Activated naive CD8-positive, alpha-beta T cell treated with anti-CD3 and anti-CD28 coated beads, Interleukin-2, amount 50 U/mL, for 24 hours (primary cell): ENCODE measurements around the gene LIMCH1.
"Not testable (repeated sequence)": the region's sequence is repeated elsewhere in the genome, so short reads cannot be mapped to it uniquely, and the experiment has no call there.

Experiments used
- ATAC-seq: fragments of 150-1000 bp; cut with Tn5 transposase; one replicate; pipeline ENCODE4 v1.10.0; 2021
- DNase-seq: peaks from one replicate; pipeline ENCODE4 v3.0.0; 2021
- H3K27ac Mint-ChIP-seq: one replicate; pipeline ENCODE4 v1.8.0; 2021; ENCODE audit warnings: mild to moderate bottlenecking, mixed read lengths
- H3K27me3 Mint-ChIP-seq: one replicate; pipeline ENCODE4 v1.8.0; 2021; ENCODE audit warnings: mixed read lengths
- H3K36me3 Mint-ChIP-seq: one replicate; pipeline ENCODE4 v1.8.0; 2021; ENCODE audit warnings: low read depth, mixed read lengths
- H3K4me1 Mint-ChIP-seq: one replicate; pipeline ENCODE4 v1.8.0; 2021; ENCODE audit warnings: mixed read lengths
- H3K4me3 Mint-ChIP-seq: one replicate; pipeline ENCODE4 v1.8.0; 2021; ENCODE audit warnings: mild to moderate bottlenecking, moderate library complexity, mixed read lengths
- H3K9me3 Mint-ChIP-seq: one replicate; pipeline ENCODE4 v1.8.0; 2021; ENCODE audit warnings: mixed read lengths

LIMCH1 gene

GRCh38 chr4:41644288-41644914 is 106.4 kb downstream of the LIMCH1 start:
- DNase-seq (peak; percentile 28), ATAC-seq (peak; percentile 33)
- no peak overlapping the region for H3K4me3 Mint-ChIP-seq
- H3K27ac Mint-ChIP-seq: no peak overlapping the region
- no peaks in the 10 kb centered on the region for H3K9me3 Mint-ChIP-seq
- H3K4me1 Mint-ChIP-seq: no peaks in the 10 kb centered on the region
- no peaks in the 10 kb centered on the region for H3K36me3 Mint-ChIP-seq
- H3K27me3 Mint-ChIP-seq: peaks cover 24% of the 10 kb centered on the region

- no peak for DNase-seq
- Mint-ChIP-seq H3K36me3 (no peaks in the 10 kb centered on the region), H3K27me3 (peaks cover 24% of the 10 kb centered on the region), H3K27ac (no peak overlapping the region), H3K9me3 (no peaks in the 10 kb centered on the region), H3K4me3 (no peak overlapping the region), H3K4me1 (no peaks in the 10 kb centered on the region)
- no peak for ATAC-seq
Measured at GRCh38 chr4:41644915-41645295, 106.9 kb downstream of the LIMCH1 start.

- ATAC-seq (no peak), DNase-seq (no peak)
- H3K4me1 Mint-ChIP-seq: no peaks in the 10 kb centered on the region
- no peaks in the 10 kb centered on the region for H3K9me3 Mint-ChIP-seq
- H3K36me3 Mint-ChIP-seq: no peaks in the 10 kb centered on the region
- H3K4me3 Mint-ChIP-seq: no peak overlapping the region
- no peak overlapping the region for H3K27ac Mint-ChIP-seq
- H3K27me3 Mint-ChIP-seq: peaks cover 24% of the 10 kb centered on the region
Measured at GRCh38 chr4:41645728-41646390, 107.9 kb downstream of the LIMCH1 start.

- peaks cover 24% of the 10 kb centered on the region for H3K27me3 Mint-ChIP-seq
- H3K4me1 Mint-ChIP-seq: no peaks in the 10 kb centered on the region
- H3K27ac Mint-ChIP-seq: no peak overlapping the region
- DNase-seq (no peak), ATAC-seq (no peak)
- H3K36me3 Mint-ChIP-seq: no peaks in the 10 kb centered on the region
- H3K4me3 Mint-ChIP-seq: no peak overlapping the region
- H3K9me3 Mint-ChIP-seq: no peaks in the 10 kb centered on the region
Measured at GRCh38 chr4:41646862-41647261, 108.9 kb downstream of the LIMCH1 start.

- H3K4me1 Mint-ChIP-seq: no peaks in the 10 kb centered on the region
- DNase-seq: no peak
- no peak overlapping the region for H3K4me3 Mint-ChIP-seq
- peaks cover 24% of the 10 kb centered on the region for H3K27me3 Mint-ChIP-seq
- no peak overlapping the region for H3K27ac Mint-ChIP-seq
- H3K9me3 Mint-ChIP-seq: no peaks in the 10 kb centered on the region
- ATAC-seq: no peak
- no peaks in the 10 kb centered on the region for H3K36me3 Mint-ChIP-seq
Measured at GRCh38 chr4:41647383-41647782, 109.4 kb downstream of the LIMCH1 start.

GRCh38 chr4:41651150-41651549 is 113.2 kb downstream of the LIMCH1 start:
- not testable (repeated sequence) for H3K36me3 Mint-ChIP-seq, H3K4me1 Mint-ChIP-seq, H3K4me3 Mint-ChIP-seq, H3K27me3 Mint-ChIP-seq, DNase-seq, ATAC-seq, H3K9me3 Mint-ChIP-seq, H3K27ac Mint-ChIP-seq

GRCh38 chr4:41652971-41653370 is 115.0 kb downstream of the LIMCH1 start:
- Mint-ChIP-seq H3K4me1 (no peaks in the 10 kb centered on the region), H3K27me3 (no peaks in the 10 kb centered on the region), H3K27ac (no peak overlapping the region), H3K9me3 (no peaks in the 10 kb centered on the region), H3K4me3 (no peak overlapping the region), H3K36me3 (no peaks in the 10 kb centered on the region)
- no peak for DNase-seq
- no peak for ATAC-seq

- DNase-seq: no peak
- Mint-ChIP-seq H3K36me3 (no peaks in the 10 kb centered on the region), H3K27me3 (no peaks in the 10 kb centered on the region), H3K4me3 (no peak overlapping the region), H3K27ac (no peak overlapping the region), H3K9me3 (no peaks in the 10 kb centered on the region), H3K4me1 (no peaks in the 10 kb centered on the region)
- no peak for ATAC-seq
Measured at GRCh38 chr4:41653523-41653922, 115.6 kb downstream of the LIMCH1 start.

GRCh38 chr4:41655177-41655576 is 117.2 kb downstream of the LIMCH1 start:
- no peaks in the 10 kb centered on the region for H3K36me3 Mint-ChIP-seq
- H3K4me3 Mint-ChIP-seq: no peak overlapping the region
- H3K9me3 Mint-ChIP-seq: no peaks in the 10 kb centered on the region
- DNase-seq: no peak
- no peaks in the 10 kb centered on the region for H3K4me1 Mint-ChIP-seq
- H3K27ac Mint-ChIP-seq: no peak overlapping the region
- H3K27me3 Mint-ChIP-seq: no peaks in the 10 kb centered on the region
- no peak for ATAC-seq

GRCh38 chr4:41656106-41656505 is 118.1 kb downstream of the LIMCH1 start:
- H3K27me3 Mint-ChIP-seq: peaks cover 7% of the 10 kb centered on the region
- no peak overlapping the region for H3K27ac Mint-ChIP-seq
- ATAC-seq: no peak
- no peak for DNase-seq
- H3K9me3 Mint-ChIP-seq: no peaks in the 10 kb centered on the region
- no peaks in the 10 kb centered on the region for H3K36me3 Mint-ChIP-seq
- H3K4me3 Mint-ChIP-seq: no peak overlapping the region
- peaks cover 3% of the 10 kb centered on the region for H3K4me1 Mint-ChIP-seq

- Mint-ChIP-seq H3K4me3 (no peak overlapping the region), H3K9me3 (no peaks in the 10 kb centered on the region), H3K27me3 (peaks cover 7% of the 10 kb centered on the region), H3K4me1 (peaks cover 3% of the 10 kb centered on the region), H3K27ac (no peak overlapping the region), H3K36me3 (no peaks in the 10 kb centered on the region)
- DNase-seq (no peak), ATAC-seq (no peak)
Measured at GRCh38 chr4:41656572-41657520, 118.9 kb downstream of the LIMCH1 start.

- DNase-seq: no peak
- peaks cover 3% of the 10 kb centered on the region for H3K4me1 Mint-ChIP-seq
Measured at GRCh38 chr4:41657561-41657960, 119.6 kb downstream of the LIMCH1 start.

GRCh38 chr4:41658163-41658562 is 120.2 kb downstream of the LIMCH1 start:
- DNase-seq (no peak), ATAC-seq (no peak)
- H3K9me3 Mint-ChIP-seq: no peaks in the 10 kb centered on the region
- no peak overlapping the region for H3K27ac Mint-ChIP-seq
- H3K4me3 Mint-ChIP-seq: no peak overlapping the region
- H3K36me3 Mint-ChIP-seq: no peaks in the 10 kb centered on the region
- H3K27me3 Mint-ChIP-seq: peaks cover 11% of the 10 kb centered on the region
- peaks cover 3% of the 10 kb centered on the region for H3K4me1 Mint-ChIP-seq

More at GRCh38 chr4:41657561-41657960, 119.6 kb downstream of the LIMCH1 start:
- ATAC-seq: no peak
- Mint-ChIP-seq H3K9me3 (no peaks in the 10 kb centered on the region), H3K36me3 (no peaks in the 10 kb centered on the region), H3K27ac (no peak overlapping the region), H3K4me3 (no peak overlapping the region), H3K27me3 (peaks cover 7% of the 10 kb centered on the region)

- H3K4me3 Mint-ChIP-seq: no peak overlapping the region
- ATAC-seq (no peak), DNase-seq (no peak)
- peaks cover 11% of the 10 kb centered on the region for H3K27me3 Mint-ChIP-seq
- no peaks in the 10 kb centered on the region for H3K36me3 Mint-ChIP-seq
- H3K27ac Mint-ChIP-seq: no peak overlapping the region
- no peaks in the 10 kb centered on the region for H3K9me3 Mint-ChIP-seq
- H3K4me1 Mint-ChIP-seq: peaks cover 3% of the 10 kb centered on the region
Measured at GRCh38 chr4:41660352-41660751, 122.4 kb downstream of the LIMCH1 start.
